ENCODE data around the gene TBC1D3D. TPM values are rescaled to one million over a fixed set of nuclear protein-coding genes. Genes with fewer than 3 reads are reported as not detected.
"Not testable (repeated sequence)": the region's sequence is repeated elsewhere in the genome, so short reads cannot be mapped to it uniquely, and the experiment has no call there.

TBC1D3D gene
- 0.49 TPM for total RNA-seq
- long read RNA-seq = 0 reads

GRCh38 chr17:38003676-38004075, at the start of gene TBC1D3D:
TBC1D3D (plus strand) TSS chr17:38003976; CDS start chr17:38005561, 1,585 bp downstream.
- intact Hi-C loops (cut with micrococcal nuclease); H3K4me1 ChIP-seq; H3K27me3 ChIP-seq (ENCODE audit: low read depth); H3K4me3 ChIP-seq; DNase-seq; H3K27ac ChIP-seq (replicated peaks); H3K9me3 ChIP-seq (replicated peaks); H3K36me3 ChIP-seq: not testable (repeated sequence)

DNA sequence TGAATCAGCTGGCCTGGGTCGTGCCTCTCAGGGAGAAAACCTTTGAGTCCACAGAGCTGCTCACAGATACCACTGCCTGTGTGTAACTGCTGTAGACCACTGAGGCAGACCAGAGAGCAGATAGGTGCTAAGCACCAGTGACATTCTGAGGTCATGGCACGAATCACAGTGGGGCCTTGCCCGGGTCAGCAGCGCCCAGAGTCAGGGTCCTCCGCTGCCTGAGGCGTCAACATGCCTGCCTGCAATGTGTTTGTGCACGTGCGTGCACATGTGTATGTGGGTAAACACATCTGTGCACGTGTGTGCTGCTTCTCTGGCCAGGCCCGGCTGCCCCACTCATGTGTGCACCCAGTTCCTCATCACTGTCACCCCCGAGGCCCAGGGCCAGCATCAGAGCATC, 14.8 kb upstream of the TBC1D3D start, which contains the start of gene TBC1D3L:
Gene TBC1D3L (minus strand): TSS at position 101 of the 400 bp plus-strand sequence. CDS start 1,540 bp downstream, outside the sequence.
- H3K36me3 ChIP-seq; intact Hi-C loops (cut with micrococcal nuclease); H3K9me3 ChIP-seq (replicated peaks); DNase-seq; H3K27me3 ChIP-seq (ENCODE audit: low read depth); H3K4me1 ChIP-seq; H3K4me3 ChIP-seq; H3K27ac ChIP-seq (replicated peaks): not testable (repeated sequence)

Other genes starting within 250 kb of the TBC1D3D start
- not detected for gene TBC1D3K, start 79.6 kb upstream of the TBC1D3D start, total RNA-seq
- 4.5 TPM for gene TBC1D3L, start 14.9 kb upstream of the TBC1D3D start, total RNA-seq
- gene TBC1D3C, start 64.7 kb downstream of the TBC1D3D start, total RNA-seq = not detected
- gene TBC1D3E, start 124.0 kb downstream of the TBC1D3D start, total RNA-seq = not detected
- not detected for gene TBC1D3, start 188.6 kb downstream of the TBC1D3D start, total RNA-seq